Germinal center (tissue), 1 donor: Measurements from ENCODE around the gene WASF3.

ENCODE experiments used
- DNase-seq: peaks from one replicate; pipeline ENCODE4 v3.0.0; 2012; ENCODE audit warnings: mixed read lengths, low spot score

WASF3 gene, protein sequence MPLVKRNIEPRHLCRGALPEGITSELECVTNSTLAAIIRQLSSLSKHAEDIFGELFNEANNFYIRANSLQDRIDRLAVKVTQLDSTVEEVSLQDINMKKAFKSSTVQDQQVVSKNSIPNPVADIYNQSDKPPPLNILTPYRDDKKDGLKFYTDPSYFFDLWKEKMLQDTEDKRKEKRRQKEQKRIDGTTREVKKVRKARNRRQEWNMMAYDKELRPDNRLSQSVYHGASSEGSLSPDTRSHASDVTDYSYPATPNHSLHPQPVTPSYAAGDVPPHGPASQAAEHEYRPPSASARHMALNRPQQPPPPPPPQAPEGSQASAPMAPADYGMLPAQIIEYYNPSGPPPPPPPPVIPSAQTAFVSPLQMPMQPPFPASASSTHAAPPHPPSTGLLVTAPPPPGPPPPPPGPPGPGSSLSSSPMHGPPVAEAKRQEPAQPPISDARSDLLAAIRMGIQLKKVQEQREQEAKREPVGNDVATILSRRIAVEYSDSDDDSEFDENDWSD

DNA sequence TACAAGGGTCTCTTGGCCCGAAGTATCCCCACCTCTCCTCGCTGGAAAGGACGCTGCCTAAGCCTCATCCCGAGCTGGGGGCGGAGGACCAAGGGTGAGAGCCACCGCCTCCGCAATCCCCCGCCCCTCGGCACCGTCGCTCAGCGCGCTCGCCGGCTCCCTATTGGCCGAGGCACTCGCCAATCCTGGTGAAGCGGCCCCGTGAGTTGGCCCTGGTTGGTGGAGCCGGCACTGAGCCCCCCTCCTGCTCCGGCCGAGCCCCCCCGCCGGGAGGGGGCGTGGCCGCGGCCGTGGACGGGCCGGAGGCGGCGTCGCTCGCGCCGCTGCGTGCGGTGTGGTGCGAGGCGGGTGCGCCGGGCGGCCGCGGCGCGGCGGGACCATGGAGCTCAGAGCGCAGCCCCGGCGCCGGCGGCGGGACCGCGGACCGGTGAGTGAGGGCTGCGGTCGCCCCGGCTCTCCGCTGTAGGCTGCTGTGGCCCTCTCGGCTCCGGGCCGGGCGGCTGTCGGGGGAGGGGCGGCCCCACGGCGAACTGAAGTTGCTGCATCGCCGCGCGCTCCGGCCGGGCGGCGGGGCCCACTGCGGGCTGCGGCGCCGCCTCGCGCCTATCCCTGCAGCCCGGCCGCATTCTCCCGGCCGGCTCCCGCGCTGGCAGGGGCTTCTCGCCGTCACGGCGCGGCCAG lies at the start of gene WASF3:
WASF3 (plus strand) TSS at position 291 of the 681 bp plus-strand sequence. CDS start 84,588 bp downstream, outside the sequence.
- peak; percentile 96 for DNase-seq

DNA sequence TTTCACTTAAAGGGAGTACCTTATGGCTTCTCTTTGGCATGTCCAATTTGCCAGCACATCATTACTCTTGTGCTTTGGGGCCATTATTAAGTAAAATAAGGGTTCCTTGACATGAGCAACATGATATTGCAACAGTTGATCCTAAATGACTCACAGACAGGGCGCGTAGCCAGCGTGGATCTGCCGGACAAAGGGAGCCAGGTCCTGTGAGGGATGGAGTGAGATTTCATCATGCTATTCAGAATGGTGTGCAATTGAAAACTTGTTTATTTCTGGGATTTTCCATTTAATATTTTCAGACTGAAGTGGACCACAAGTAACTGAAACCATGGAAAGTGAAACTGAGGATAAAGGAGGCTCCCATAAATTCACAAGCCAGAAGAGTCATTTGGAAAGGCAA lies 48.6 kb upstream of the WASF3 start:
- no peak for DNase-seq

DNA sequence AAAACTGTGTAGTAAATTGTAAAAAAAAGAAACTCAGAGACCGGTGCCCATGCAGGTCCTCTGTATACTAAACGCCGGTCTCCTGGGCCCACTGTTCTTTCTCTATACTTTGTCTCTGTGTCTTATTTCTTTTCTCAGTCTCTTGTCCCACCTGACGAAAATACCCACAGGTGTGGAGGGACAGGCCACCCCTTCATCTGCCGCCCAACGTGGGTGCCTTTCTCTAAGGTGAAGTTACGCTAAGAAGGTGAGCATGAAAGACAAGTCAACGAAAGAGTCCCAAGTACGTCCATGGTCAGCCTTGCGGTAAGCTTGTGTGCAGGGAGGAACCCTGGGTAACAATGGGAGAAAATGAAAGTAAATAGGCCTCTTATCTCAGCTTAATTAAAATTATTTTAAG lies 48.0 kb upstream of the WASF3 start:
- no peak for DNase-seq

DNA sequence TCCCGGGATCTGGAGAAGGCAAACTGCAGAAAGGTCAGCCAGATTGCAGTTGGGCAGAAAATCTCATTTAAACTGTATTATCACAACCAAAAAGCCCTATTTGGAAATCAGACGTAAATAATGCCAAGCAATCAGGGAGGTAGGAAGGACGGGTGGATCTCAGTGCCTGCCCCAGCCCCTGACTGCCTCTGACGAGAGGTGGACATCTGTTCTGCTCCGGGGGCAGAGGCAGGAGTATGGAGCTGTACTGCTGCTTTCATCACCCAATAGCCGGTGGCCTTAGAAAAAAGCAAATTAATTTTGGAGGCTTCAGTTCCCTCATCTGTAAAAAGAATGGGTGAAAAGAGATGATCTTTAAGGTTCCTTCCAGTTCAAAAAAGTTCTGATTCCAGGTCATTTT lies 43.6 kb upstream of the WASF3 start:
- no peak for DNase-seq

DNA sequence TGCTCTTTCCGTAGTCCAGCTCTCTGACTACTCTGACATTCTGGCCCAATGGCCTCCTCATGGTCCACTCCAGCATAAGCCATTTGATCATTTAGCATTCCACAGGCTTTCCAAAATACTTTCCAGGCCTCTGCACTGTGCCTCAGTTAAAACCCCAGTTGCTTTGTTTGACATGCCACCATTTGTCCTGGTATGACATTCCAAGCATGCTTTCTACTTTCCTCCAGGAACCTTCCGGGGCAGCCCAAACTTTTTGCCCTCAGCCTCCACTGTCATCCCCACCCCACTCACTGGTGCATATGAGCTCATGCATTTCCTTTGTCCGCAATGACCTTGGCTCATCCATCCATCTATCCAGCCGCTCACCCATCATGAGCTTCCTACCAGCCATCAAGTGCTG lies 41.8 kb upstream of the WASF3 start:
- DNase-seq: no peak

DNA sequence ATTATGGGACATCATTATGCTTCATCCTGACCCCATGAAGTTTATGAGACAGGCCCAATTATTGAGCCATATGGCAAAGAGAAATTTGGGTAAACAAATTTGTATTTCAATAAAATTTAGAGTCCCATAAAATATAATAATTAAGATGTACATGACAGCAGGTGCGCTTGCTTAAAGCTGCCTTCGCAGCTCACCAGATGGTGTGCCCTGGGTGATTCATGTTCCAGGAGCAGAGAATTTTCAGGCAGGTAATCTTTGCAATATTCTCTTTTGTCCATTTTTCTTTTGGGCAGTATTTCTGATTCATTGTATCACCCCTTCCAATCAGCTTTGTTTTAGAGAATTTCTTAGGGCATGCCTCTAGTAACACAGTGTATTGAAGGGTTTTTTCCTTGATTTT lies 39.5 kb upstream of the WASF3 start:
- DNase-seq: no peak

DNA sequence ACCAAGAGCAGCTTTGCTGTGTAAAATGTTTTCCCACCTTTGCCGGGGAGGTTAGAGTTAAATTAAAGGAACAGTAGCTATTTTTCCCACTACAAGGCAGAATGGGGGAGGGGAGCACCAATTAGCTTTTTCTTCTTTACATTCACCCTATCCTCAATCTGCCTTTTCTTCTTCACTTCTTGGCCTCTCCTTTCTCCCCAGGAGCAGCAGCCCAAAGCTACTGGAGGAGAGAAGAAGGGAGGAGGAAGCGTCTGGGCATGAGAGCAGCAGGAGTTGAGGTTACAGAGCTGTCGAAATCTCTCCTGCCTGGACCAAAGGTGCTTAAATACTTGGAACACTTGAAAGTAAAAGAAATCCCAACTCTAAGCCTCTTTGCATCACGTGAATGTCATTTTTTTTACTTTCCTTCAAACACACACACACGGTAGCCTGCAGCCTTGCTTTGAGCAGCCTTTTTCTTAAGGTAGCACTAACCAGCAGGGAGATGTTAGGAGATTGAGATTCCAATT lies 39.0 kb upstream of the WASF3 start:
- no peak for DNase-seq

DNA sequence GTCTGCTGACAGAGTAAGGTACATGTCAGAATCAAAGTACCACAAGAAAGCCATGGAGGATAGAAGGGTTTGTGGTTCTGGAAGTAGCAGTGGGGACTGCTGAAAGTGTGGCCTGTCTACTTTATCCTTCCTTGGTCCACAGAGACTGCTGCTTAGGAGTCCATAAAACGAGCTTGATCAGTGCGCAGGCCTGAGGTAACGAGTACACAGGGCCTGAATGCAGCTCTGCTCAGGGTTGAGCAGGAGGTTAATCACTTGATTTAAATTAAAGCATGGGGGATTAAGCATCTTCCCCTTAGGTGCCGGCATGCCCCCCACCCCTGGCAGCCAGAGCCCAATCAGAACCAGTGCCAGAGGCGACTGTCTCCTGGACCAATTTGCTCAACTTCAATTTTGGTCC lies 34.9 kb upstream of the WASF3 start:
- DNase-seq: no peak

DNA sequence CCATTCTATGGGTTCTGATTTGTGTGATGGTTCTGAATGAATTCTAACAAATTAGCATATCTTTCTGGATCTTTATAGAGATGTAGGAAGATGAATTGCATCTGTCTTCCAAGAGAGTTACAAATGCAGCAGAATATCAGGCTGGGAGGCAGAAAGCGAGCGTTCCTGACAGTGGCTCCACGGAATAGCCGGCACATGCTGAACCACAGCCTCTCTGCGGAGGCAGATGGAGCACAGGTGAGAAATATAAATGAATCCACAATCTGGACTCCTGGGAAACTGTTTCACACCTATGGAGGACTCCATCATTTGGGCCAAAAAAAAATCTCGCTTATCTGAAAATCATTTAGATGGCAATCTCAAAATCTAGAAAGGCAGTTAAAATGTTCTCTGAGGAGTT lies 34.5 kb upstream of the WASF3 start:
- no peak for DNase-seq

DNA sequence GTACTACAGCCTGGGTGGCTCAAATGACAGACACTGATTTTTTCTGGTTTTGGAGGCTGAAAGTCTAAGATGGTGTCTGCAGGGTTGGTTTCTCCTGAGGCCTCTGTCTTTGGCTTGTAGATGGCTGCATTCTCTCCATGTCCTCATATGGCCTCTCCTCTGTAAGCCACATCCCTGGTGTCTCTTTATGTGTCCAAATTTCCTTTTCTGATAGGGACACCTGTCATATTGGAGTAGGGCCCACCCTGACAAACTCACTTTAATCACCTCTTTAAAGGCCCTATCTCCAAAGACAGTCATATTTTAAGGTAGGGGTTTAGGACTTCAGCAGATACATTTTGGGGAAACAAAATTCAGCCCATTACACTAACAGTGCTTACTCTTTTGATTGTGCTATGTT lies 32.0 kb upstream of the WASF3 start:
- DNase-seq: no peak

DNA sequence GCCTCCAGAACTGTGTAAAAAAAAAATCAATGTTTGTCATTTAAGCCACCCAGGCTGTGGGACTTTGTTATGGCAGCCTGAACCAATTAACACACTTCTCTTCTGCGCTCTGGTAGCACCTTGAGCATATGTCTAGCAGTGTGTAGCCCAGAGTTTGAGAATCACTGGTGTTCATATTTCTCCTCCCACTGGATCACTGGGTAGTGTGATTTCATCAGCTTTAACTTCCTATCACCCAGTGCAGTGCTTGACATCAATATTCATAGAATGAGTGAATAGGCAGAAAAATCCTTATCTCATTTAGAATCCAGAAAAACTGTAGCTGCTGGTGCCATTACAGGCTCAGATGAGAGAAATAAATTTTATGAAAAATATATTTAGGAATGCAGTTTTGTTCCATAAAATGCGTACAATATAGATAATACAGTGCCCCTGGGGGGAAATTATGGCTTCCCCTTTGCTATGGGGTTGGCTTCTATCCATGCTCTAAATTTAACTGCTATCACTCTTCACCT lies 30.7 kb upstream of the WASF3 start:
- DNase-seq: no peak

DNA sequence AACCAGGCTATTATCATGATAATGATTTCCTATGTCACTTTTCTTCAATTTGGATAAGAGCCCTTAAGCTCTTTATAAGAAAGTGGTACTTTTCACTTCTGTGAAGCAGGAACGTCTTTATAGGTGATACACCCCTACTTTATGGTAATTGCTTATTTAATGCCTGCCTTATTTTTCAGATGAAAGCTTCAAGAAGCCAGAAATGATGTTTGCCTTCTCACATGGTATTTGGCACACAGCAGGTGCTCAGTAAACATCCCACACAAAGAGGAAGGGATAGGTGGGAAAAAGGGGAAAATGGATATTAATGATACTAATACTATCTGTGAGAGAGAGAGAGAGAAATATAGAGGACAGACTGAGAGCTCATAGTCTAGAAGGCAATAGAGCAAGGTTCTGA lies 29.0 kb upstream of the WASF3 start:
- DNase-seq: no peak

DNA sequence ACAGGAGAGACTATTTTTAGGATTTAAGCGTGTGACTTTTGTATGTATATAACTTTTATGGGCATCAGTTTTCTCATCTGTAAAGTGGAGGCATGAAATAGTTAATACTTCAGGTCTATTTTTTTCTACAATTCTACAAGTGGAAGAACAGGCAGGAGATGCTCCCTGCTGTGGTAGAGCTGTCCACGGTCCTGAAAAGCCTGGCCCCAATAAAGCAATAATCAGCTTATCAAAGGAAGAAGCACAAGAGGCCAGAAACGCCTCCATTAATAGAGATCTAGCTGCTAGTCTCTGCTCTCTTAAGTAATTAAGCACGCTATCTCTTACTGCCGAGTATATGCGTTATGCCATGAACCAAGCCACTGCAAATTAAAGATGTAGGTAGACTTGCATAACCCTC lies 28.0 kb upstream of the WASF3 start:
- peak; percentile 10 for DNase-seq

DNA sequence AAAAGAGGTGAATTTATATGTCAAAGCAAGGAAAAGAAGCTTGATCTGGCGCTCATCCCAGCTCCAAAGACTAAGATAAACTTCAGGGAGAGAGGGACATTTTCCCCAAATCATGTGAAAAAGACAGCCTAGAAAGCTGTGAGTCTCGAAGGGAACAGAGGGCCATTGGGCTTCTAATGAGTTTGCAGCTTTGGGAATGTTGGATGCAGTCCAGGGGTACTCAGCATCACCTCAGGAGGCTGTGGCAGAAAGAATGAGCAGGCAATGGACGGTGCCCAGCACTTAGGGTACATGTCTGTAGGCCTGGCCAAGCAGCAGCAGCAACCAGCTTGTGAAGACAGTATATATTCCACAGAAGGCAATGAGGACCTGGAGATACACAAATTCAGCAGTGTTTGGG lies 25.7 kb upstream of the WASF3 start:
- DNase-seq: no peak

DNA sequence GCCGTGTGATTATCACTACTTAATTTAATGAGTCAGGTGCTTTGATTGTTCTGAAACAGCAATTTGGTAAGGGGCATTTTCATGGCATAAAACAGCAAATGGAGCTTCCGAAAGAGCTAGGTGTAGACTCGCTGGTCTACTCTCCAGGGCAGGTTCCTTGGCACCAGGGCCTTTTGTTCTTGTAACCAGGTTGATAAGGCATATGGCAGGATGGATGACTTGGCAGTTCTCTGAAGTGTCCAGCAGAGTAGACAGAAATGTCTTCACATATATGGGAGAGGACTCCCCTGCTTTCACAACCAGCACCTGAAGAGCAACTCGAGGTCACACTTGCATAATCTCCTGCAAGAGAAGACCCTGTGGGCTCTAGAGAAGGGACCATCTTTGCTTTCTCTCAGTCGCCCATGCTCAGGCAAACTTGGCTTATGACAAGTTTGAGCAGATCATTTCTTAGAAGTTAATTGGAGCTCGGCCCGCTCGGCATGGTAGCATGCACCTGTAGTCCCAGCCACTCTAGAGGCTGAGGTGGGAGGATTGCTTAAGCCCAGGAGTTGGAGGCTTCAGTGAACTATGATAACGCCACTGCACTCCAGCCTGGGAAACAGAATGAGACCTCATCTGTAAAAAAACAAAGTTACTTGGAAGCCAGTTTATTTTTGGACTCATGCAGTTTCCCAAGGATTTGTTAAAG lies 23.3 kb upstream of the WASF3 start:
- no peak for DNase-seq

DNA sequence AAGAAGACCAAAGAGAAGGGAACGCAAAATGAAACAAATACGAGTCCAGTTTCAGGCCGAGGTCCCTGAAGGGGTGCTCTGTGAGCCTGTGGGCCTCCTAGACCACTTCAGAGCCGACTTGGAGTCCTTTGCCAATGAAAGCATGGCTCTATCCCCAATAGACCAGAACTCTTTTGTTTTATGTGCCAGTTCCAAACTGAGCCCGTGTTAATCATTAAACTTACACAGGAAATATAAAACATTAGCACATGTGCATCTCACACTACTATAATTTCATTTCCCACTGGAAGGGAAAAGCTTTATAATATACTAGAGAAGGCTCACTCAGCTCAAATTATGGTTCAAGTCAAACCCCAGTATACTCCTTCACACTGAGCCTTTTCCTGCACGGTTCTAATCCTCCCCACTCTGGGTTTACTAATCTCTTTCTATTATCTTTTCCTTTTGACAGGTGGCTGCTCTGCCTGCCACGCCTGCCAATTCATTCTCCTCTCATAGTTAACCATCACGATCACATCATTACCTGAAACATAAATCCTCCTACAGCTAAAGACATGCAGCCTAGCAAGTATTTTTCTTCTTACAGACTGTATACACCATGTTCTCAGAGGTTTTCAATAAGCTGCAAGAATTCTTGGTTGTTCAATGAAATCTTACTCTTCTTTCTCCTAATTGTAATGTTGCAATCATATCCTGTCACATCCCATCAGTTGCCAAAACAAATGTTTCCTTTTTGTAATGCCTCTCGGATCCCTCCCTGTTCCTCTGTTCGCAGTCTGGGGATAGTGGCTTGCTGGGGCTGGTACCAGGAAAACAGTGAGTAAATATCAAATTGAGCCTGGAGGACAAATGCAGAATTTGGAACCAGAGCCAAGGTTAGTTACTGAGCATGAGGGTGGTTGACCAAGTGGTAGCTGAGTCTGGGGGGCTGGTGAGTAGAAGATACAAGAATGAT lies 18.8 kb upstream of the WASF3 start:
- DNase-seq: no peak

DNA sequence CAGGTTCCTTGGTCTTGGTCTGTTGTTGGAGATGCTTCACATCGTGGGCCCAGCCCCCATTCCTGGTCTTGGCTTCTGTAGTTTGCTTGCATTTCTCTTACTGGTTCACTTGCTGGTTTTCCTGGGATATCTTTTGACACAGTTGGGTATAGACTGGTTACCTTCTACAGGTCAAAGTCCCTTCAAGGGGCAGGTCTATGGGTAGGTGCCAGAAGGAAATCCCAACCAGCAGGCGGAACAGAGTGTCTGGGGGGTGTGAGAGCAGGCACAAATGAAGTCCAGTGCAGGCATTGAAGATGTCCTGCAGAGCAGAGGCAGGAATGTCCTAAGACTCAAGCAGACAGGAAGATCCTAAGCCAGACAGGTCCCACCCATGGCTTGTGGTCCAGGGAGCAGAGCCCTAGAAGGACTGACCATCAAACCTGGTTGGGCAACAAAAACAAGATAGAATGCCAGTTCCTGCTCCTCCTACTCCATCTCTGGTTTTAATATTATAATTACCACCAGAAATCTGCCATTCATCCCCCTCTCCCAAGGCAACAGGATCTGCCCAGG lies 17.7 kb upstream of the WASF3 start:
- no peak for DNase-seq

DNA sequence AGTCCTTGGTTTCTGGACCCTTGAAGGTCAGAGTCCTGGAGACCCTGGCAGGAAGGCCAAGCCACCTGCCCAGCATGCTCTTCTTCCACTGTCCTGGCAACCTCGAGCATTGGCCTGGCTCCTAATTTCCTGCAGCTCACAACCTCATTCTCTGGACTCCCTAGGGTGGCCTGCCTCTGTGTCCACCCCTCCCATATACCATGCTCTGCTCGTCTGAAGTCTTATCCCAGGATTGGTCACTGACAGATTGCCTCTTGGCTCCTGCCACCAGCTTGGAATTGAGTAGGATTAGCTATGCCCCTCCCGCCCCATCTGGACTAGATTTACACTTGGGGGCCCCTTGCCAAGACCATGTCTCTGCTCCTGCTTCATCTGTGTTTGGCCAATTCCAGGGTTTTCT lies 17.1 kb upstream of the WASF3 start:
- no peak for DNase-seq

DNA sequence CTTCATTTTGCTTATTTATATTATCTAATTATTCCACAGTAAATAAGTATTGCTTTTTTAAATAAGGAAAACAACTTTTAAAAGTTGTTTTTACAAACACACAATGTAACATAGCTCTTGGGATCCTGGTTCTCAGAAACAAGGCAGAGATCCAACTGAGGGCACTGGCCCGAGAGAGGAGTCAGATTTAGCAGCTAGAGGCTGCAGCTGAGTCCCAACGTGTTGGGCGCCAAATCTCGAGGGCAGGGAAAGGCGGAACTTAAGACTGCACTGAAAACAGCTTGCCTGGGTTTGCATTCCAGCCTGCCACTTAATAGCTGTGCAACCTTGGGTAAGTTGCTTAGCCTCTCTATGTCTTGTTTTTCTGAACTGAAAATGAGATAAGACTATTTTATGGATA lies 16.4 kb upstream of the WASF3 start:
- DNase-seq: no peak

DNA sequence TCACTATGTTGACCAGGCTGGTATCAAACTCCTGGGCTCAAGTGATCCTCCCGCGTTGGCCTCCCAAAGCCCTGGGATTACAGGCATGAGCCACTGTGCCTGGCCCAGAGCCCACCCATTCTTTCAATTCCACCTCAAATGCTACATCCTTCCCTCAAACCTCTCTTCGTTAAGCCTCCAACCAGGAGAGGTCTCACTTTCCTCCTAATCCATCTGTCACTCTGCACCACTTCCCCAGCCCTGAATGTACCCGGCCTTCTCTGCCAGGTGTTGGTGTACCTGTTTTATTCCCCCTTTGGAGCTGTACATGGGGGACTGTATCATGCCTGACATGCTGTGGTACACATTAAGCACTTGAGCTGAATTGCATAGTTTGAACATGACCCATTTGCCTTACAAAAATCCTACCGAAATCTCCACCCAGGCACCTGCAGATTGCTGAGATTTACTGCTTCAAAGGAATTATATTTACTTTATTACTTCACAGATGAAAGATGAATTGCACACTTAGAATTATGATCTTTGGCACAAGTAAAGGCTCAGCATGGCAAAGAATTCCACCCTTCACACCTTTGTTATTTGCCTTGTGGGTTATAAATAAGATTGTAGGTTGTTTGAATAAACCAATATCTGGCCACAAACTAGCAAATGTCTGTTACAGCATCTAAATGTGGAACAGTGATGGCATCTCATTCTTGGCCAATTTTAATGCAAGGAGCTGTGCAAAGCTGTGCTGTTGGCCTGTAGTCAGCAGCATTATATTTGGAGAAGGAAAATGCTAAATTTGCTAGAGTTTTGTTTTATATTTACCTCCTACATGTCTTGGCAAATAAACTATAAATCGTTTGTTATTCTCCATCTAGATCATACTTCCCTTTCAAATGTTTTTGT lies 15.6 kb upstream of the WASF3 start:
- DNase-seq: no peak
